ENCODE results near the gene ADAMTS7. TPM values are rescaled to one million over a fixed set of nuclear protein-coding genes. Genes with fewer than 3 reads are reported as not detected.

ADAMTS7 gene
- total and polyA plus RNA-seq, 2 of the 8 experiments (the other 6 are each of a cell fraction or from before 2014, with no cell fraction given) = 27.9 to 45.2 TPM

DNA sequence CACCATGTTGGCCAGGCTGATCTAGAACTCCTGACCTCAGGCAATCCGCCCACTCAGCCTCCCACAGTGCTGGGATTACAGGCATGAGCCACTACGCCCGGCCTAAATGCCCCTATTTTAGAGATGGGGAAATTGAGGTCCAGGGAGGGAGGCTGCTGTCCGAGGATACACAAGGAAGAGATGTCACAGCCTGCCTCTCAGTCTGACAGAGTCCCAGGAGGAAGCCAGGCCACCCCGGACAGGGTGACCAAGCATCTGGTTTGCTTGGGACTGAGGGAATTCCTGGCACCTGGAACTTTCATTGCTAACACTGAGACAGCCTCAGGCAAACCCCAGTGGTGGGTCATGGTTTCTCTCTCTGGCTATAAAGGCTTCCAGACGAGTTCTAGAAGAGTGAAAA is 30.6 kb upstream of the ADAMTS7 start (continued):
- TF ChIP-seq, protein P1, sequence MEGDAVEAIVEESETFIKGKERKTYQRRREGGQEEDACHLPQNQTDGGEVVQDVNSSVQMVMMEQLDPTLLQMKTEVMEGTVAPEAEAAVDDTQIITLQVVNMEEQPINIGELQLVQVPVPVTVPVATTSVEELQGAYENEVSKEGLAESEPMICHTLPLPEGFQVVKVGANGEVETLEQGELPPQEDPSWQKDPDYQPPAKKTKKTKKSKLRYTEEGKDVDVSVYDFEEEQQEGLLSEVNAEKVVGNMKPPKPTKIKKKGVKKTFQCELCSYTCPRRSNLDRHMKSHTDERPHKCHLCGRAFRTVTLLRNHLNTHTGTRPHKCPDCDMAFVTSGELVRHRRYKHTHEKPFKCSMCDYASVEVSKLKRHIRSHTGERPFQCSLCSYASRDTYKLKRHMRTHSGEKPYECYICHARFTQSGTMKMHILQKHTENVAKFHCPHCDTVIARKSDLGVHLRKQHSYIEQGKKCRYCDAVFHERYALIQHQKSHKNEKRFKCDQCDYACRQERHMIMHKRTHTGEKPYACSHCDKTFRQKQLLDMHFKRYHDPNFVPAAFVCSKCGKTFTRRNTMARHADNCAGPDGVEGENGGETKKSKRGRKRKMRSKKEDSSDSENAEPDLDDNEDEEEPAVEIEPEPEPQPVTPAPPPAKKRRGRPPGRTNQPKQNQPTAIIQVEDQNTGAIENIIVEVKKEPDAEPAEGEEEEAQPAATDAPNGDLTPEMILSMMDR (IDR thresholded peaks at IDR 0.05; ENCODE audit: control extremely low read depth in 1 of 3, insufficient read depth in 1 of 3, low read depth in 1 of 3, low read length in 3 of 3) = no peak
- no peak for TF ChIP-seq RBBP5 (IDR thresholded peaks at IDR 0.05; ENCODE audit: borderline replicate concordance, low read depth, low read length)

Data from H1 (cell line).